ENCODE results near the gene GPRIN2.
"Not testable (repeated sequence)": the region's sequence is repeated elsewhere in the genome, so short reads cannot be mapped to it uniquely, and the experiment has no call there.

The GPRIN2 gene

DNA sequence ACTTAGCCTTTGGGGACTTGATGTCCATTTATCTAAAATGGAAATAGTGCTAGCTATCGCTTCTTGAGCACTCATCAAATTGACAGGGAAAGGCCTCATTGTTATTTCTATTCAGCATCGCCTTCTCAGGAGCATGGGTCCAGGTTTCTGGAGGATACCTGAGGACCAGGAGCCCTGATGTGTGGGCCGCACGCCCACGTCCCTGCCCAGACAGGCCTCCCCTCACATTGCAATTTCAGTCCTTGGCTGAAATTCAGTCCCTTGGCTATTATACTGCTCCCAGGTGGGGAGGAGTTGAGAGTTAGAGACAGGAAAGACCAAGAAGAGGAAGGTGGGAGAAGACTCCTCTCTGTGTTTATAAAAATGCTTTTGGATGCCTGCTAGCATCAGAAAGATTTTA is 38.9 kb downstream of the GPRIN2 start:
- DNase-seq: no peak

DNA sequence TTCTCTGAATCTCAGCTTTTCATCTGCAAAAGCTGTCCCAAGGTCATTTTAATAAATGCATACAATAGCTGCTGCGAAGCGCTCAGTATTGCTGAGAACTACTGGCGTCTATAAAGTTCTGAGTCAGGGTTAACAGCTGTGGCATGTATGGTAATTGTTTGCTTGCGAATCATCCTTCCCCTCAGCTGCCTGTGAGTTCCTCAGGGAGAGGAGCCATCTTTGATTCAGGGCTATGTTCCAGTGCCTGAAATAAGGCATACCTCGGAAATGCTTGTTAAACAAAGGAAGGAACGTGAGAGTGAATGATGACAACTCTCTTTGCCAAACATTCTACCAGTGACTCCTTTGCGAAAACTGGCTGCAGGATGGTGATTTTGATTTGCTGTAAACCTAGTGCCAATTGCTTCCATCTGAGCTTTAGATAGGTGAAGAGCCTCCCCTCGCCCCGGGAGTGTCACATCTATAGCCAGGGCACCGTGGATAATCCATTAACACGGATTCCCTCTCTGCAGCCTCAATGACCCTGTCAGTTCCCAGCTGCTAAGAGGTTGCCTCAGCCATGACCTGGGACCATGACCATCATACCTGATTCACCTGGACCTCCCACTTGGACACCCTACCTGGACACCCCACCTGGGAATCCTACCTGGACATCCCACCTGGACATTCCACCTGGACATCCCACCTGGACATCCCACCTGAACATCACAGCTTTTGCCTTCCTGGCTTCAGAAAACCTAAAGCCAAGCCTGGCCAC is 39.6 kb downstream of the GPRIN2 start:
- DNase-seq: no peak

DNA sequence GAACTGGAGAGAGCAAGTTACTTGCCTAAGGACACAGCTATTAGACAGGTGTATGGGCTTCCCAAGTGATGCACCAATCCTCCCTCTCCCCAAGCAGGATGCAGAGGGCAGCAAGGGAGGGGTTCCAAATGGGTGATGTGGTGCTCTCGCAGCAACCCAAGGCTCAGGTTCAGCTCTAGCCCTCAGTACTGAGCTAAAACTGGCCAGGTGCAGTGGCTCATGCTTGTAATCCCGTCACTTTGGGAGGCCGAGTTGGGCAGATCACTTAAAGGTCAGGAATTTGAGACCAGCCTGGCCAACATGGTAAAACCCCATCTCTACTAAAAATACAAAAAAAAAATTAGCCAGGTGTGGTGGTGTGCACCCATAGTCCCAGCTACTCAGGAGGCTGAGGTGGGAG is 40.7 kb downstream of the GPRIN2 start:
- no peak for DNase-seq

DNA sequence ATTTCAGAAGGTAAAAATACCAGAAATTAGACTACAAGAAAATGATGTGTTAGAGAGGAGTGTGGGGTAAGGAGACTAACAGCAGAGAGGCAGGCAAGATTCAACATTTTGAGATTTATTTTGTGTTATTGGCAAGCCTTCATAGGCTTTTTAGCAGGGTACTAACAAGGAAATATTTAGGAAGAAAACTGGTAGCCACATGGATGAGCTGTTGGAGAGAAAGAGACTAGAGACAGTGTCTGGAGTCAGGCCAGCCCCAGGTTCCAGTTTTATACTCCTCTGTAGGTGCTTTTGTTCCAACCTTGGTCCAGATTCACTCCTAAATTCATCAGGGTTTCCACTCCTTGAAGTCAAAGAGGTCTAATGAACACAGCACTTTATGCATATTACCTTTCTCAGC is 41.1 kb downstream of the GPRIN2 start:
- no peak for DNase-seq

DNA sequence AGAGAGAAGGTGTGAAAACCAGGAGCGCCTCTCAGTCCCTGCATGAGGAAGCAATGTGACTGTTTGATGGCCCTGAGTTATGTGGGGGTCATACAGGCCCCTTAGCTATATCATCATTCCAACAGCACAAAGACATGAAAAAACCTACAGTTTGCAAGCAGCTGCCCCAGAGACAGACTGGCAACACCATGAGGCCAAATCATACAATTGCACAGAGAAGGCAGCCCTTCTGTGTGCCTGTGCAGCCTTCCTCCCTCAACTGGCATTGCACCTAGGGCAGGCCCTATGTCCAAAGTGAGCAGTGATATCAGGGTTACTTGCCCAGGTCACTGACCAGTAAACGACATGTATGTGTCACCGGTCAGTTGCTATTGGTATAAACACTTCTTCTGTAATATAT is 41.6 kb downstream of the GPRIN2 start:
- DNase-seq: no peak

DNA sequence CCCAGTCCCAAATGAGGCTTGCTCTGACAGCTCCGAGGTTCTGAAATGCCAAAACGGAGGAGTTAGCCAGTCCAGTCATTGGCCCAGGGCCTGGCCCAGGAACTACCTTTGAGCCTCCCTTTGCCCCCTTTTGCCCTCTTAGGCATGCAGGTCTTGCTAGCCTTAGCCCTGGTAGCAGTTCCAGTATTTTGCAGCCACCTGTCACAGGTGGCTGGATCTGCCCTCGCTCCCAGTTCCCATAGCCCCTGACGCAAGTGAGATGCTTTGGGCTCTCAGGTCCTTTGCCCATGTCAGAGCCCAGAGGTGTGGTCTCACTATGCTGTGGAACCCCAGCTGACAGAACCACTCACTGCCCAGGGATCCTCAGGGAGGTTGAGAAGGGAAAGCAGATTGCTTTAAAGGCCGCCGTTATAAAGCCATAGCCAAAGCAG is 42.0 kb downstream of the GPRIN2 start:
- DNase-seq: no peak

DNA sequence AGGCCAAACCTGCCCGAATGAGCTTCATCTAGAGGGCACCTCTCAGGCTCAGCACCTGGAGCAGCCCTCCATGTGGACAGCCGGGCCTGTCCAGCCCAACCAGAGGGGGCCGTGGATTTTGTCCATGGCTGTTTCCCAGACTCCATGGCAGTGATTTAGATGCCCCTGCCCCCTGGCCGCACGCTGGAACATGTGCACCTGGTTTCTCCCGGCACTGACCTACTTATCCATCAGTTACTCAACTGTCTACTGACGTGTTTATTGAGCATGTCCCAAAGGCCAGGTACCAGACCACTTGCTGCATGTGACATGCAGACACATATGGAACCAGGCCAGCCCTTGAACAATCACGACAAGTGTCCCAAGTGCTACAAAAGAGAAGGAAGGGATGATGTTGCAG is 43.1 kb downstream of the GPRIN2 start:
- DNase-seq: not testable (repeated sequence)

DNA sequence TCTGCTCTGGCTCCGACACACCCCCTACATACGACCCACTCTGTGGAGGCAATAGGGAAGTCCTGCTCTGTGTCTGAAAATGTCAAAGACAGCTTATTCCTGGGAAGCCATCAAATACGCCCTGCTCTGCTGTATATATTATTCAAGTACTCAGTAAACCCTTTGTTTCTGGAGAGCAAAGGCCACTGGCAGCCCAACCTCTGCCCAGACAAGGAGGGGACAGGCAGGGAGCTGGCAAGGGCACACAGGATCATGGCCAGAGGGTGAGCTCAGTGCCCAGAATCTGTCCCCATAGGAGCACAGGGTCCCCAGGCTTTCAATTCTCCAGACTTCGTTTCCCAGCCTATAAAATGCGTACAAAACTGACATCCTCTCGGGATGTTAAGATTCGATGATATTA is 43.7 kb downstream of the GPRIN2 start:
- DNase-seq: not testable (repeated sequence)

DNA sequence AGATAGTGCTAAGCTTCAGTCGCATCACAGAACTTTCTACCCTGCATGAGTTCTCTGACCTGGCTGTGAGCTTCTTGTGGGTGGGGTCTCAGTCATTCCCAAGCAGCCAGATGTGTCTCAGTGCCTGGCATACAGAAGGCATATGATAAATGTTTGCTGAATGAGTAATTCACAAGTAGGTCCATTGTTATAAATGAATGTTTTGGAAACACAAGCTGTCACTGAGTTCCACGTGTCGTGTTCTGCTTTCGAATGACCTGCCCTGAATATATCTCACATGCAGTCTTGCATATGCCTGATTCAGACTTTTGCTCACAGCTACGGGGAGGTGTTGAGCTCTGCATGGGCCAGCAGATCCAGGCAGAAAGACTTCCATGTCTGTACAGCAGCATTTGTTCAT is 44.5 kb downstream of the GPRIN2 start:
- DNase-seq: not testable (repeated sequence)

Data from activated CD4-positive, alpha-beta T cell treated with anti-CD3 and anti-CD28 coated beads, Interleukin-2, Interleukin-6, amounts not matched to agents 100 ng/mL and 50 ng/mL, durations not matched to agents 16 hours and 8 hours (primary cell).